Psoas muscle (tissue), 8 donors: ENCODE results near the gene TMEM52. TPM values are rescaled to one million over a fixed set of nuclear protein-coding genes. Genes with fewer than 3 reads are reported as not detected.
A peak's percentile ranks its signal among the peaks of the same experiment; 100 is the strongest.

Experiments
- ATAC-seq, 4 donors: fragments of 200-7000 bp; cut with Tn5 transposase; one replicate each; pipeline ENCODE4 v1.9.1; 2020; ENCODE audit warnings: moderate library complexity in 3 of 4, mild to moderate bottlenecking in 2 of 4
- DNase-seq, 2 donors: peaks; one replicate each; pipeline ENCODE4 v3.0.0-alpha.2; 2020
- H3K27ac ChIP-seq: fragments of 200-600 bp; one replicate; pipeline ENCODE4 v1.8.0; 2022
- H3K27me3 ChIP-seq, 3 donors: fragments of 200-600 bp in 1 of 3; one replicate each; pipeline versions ENCODE4 v1.6.1 to v1.8.0; 2013 to 2022; ENCODE audit warnings: low read length in 2 of 3, mild to moderate bottlenecking in 2 of 3, moderate library complexity in 1 of 3; ENCODE audit not compliant: insufficient read depth in 3 of 3
- H3K36me3 ChIP-seq, 2 donors: fragments of 200-600 bp in 1 of 2; one replicate each; pipeline versions ENCODE4 v1.6.1 to v1.8.0; 2013 to 2022; ENCODE audit warnings: low read depth in 1 of 2, mild to moderate bottlenecking in 1 of 2, moderate library complexity in 1 of 2; ENCODE audit not compliant: insufficient read depth in 1 of 2
- H3K4me1 ChIP-seq: fragments of 200-600 bp; one replicate; pipeline ENCODE4 v1.8.0; 2022
- H3K4me3 ChIP-seq: fragments of 200-600 bp; one replicate; pipeline ENCODE4 v1.8.0; 2022; ENCODE audit warnings: mild to moderate bottlenecking
- H3K9me3 ChIP-seq: fragments of 200-600 bp; one replicate; pipeline ENCODE4 v1.8.0; 2022
- WGBS, 3 donors: extraction: QIAGEN DNeasy Blood & Tissue Kit; methylation state at CpG; one replicate each; pipeline versions ENCODE4 v1.1.6 to v1.1.7; 2013; 5-methylcytosine and 5-hydroxymethylcytosine counted together
- intact Hi-C, 2 donors: fragments of 100-400 bp; cut with DNase I; formaldehyde crosslinking; loops; one replicate each; pipeline versions ENCODE4 v1.11.0 to v1.14.2; 2022
- polyA plus RNA-seq, 3 donors: library from polyadenylated mRNA; stranded (reverse); fragments of 200-250 nt; gene quantifications; one replicate each; pipeline ENCODE4 v1.2.3, GENCODE V29; 2013
- total RNA-seq, 4 donors: library from RNA; stranded (reverse); fragmentation: NEBNext Ultra II Directional in 2 of 4; extraction: Animal tissue kit (Norgen Biotek cat#: 25700) in 2 of 4; gene quantifications; one replicate each; pipeline versions ENCODE4 v1.2.1 to v1.2.4, GENCODE V29; 2021 to 2023
- TF ChIP-seq, protein P1 (sequence below): fragments of 200-600 bp; IDR thresholded peaks from one replicate; pipeline ENCODE4 v1.8.0; 2022; ENCODE audit warnings: antibody characterized with exemption
- donor health status: healthy with polysubstance abuse.
- donor health status: DM: no; HTN: no; CAD: no; lungs with moderate emphysema.
- donor health status: Bipolar disorder and iron deficiency.
- donor health status: healthy.
- donor health status: DM: yes; HTN: yes; CAD: no.
- donor health status: DM: no; HTN: no; CAD: no.
- donor health status: DM: no; HTN: no; CAD: no.
- donor health status: DM: yes; HTN: yes; CAD: no.

Gene TMEM52
- total and polyA plus RNA-seq, 7 donors: 37.2 to 137 (median 58.7) TPM

DNA sequence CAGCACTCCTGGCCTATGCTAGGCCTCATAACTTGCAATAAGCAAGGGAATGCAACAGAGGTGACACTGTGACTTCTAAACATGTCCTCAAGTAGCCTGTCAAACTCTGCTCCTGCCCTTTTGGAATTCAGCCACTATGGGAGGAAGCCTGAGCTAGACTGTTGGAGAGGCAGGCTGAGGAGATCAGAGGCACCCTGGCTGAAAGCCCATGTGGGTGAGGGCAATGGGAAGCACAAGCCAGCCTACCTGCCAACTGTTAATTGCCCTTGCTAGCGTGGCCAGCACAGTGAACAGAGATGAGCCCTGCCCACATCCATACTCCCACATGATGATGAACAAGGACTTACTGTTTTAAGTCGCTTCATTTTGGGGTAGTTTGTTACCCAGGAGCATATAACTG, 45.9 kb downstream of the TMEM52 start:
- DNase-seq (no peak), ATAC-seq (peak; percentile 26 to 69 (median 56))
- Histone ChIP-seq H3K4me1 (peaks cover 56% of the 10 kb centered on the region), H3K36me3 (peaks cover 2 to 9% of the 10 kb centered on the region in 2 donors), H3K27me3 (no peaks in the 10 kb centered on the region), H3K27ac (no peak overlapping the region), H3K4me3 (no peak overlapping the region), H3K9me3 (no peaks in the 10 kb centered on the region)
- WGBS, 3 donors: 48 to 71% (median 54%) methylated on average over 2 of the region's 2 CpGs
- intact Hi-C loops: no loop called here
- TF ChIP-seq, protein P1, sequence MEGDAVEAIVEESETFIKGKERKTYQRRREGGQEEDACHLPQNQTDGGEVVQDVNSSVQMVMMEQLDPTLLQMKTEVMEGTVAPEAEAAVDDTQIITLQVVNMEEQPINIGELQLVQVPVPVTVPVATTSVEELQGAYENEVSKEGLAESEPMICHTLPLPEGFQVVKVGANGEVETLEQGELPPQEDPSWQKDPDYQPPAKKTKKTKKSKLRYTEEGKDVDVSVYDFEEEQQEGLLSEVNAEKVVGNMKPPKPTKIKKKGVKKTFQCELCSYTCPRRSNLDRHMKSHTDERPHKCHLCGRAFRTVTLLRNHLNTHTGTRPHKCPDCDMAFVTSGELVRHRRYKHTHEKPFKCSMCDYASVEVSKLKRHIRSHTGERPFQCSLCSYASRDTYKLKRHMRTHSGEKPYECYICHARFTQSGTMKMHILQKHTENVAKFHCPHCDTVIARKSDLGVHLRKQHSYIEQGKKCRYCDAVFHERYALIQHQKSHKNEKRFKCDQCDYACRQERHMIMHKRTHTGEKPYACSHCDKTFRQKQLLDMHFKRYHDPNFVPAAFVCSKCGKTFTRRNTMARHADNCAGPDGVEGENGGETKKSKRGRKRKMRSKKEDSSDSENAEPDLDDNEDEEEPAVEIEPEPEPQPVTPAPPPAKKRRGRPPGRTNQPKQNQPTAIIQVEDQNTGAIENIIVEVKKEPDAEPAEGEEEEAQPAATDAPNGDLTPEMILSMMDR: no peak

DNA sequence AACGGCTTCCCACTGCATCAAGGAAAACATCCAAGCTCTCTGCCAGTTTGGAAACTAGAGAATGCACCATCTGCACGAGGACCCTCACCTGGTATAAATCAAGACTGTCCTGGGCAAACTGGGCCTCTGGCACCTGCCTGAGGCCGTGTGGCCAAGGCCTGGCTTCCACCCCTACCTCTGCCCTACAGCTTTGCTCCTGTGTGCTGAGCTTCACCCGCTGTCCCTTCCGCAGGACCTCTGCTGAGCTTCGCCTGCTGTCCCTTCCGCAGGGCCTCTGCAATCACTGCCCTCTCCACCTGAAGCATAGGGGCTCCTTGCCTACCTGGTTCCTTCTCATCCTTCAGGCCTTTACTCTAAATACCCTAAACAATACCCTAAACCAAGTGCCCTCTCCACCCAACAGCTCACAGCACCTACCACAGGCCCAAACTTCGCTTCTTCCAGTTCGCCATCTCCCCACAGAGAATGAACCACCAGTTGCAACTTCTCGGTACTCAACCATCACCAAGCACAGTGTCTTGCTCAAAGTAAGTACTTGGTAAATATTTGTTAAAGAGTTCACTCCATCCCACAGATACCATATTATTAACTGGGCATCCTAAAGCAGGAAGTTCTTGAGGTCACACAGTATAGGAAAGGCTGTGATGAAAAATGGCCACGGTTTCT, 46.6 kb downstream of the TMEM52 start:
- DNase-seq (no peak), ATAC-seq (no peak)
- no peaks in the 10 kb centered on the region for H3K27me3 ChIP-seq
- 71 to 75% (median 75%) methylated on average over 11 of the region's 11 CpGs for whole genome bisulfite sequencing, 3 donors
- no peak overlapping the region for H3K27ac ChIP-seq
- no peak overlapping the region for H3K4me3 ChIP-seq
- H3K9me3 ChIP-seq: no peaks in the 10 kb centered on the region
- peaks cover 52% of the 10 kb centered on the region for H3K4me1 ChIP-seq
- H3K36me3 ChIP-seq: peaks cover 2 to 9% of the 10 kb centered on the region in 2 donors
- intact Hi-C loops: no loop called here
- TF ChIP-seq, protein P1: no peak

DNA sequence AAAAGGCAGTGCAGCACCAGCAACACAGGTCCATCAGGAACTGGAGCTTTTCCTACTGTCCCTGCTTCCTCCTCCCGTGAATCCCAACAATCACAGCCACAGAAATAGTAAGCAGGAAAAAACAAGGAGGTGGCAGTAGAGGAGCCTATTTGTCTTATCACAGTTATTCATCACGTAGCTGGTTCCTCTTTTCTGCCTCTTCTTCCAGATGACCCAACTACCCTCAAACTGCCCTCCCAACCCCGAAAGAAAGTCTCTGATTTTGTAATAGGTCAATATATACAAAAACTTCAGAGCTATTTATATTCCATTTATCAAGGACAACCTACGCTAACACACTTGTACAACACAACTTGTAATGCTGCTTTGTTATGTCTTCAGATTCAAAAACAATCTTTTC, 49.6 kb downstream of the TMEM52 start:
- TF ChIP-seq, protein P1: no peak
- ATAC-seq (no peak), DNase-seq (no peak)
- H3K9me3 ChIP-seq: no peaks in the 10 kb centered on the region
- WGBS, 3 donors: 63 to 78% (median 76%) methylated on average over 4 of the region's 4 CpGs
- peaks cover 46% of the 10 kb centered on the region for H3K4me1 ChIP-seq
- no peak overlapping the region for H3K4me3 ChIP-seq
- H3K36me3 ChIP-seq: no peaks in the 10 kb centered on the region
- intact Hi-C loops: no loop called here
- H3K27ac ChIP-seq: no peak overlapping the region
- H3K27me3 ChIP-seq: no peaks in the 10 kb centered on the region

Other genes starting within 250 kb of the TMEM52 start
- 10 to 100 TPM; 12.6 to 23.9 (median 14.9) TPM for gene SLC35E2B, start 226.5 kb downstream of the TMEM52 start, total RNA-seq
- gene SLC35E2B, start 226.5 kb downstream of the TMEM52 start, polyA plus RNA-seq: 10 to 100 TPM in 2 of 3 donors, 1 to 10 TPM in 1; 9.2 to 16.4 (median 11.5) TPM
- 10 to 100 TPM; 15.9 to 36.6 (median 22.5) TPM for gene CDK11A, start 194.9 kb downstream of the TMEM52 start, total RNA-seq
- 10 to 100 TPM; 16.8 to 29.8 (median 17.4) TPM for gene CDK11A, start 194.9 kb downstream of the TMEM52 start, polyA plus RNA-seq
- gene NADK, start 140.8 kb downstream of the TMEM52 start, total RNA-seq: 10 to 100 TPM; 19.1 to 37.7 (median 28.7) TPM
- gene NADK, start 140.8 kb downstream of the TMEM52 start, polyA plus RNA-seq: 10 to 100 TPM; 14.5 to 25.1 (median 22.5) TPM
- 10 to 100 TPM; 68.0 to 90.3 (median 75.9) TPM for gene GNB1, start 28.2 kb downstream of the TMEM52 start, total RNA-seq
- 100 to 1,000 TPM in 1 of 3 donors, 10 to 100 TPM in 2; 32.3 to 100 (median 58.4) TPM for gene GNB1, start 28.2 kb downstream of the TMEM52 start, polyA plus RNA-seq
- 10 to 100 TPM in 2 of 4 donors, 1 to 10 TPM in 2; 4.2 to 54.5 (median 16.0) TPM for gene CALML6, start 4.0 kb downstream of the TMEM52 start, total RNA-seq
- gene CALML6, start 4.0 kb downstream of the TMEM52 start, polyA plus RNA-seq: 10 to 100 TPM in 2 of 3 donors, 1 to 10 TPM in 1; 9.7 to 75.4 (median 49.8) TPM
- gene CFAP74, start 84.5 kb upstream of the TMEM52 start, total RNA-seq: not detected
- under 1 TPM in 2 of 3 donors, not detected in 1; 0.01 to 0.05 TPM for gene CFAP74, start 84.5 kb upstream of the TMEM52 start, polyA plus RNA-seq
- gene GABRD, start 100.1 kb upstream of the TMEM52 start, total RNA-seq: under 1 TPM in 2 of 4 donors, not detected in 2; 0.24 to 0.47 TPM
- under 1 TPM in 2 of 3 donors, not detected in 1; 0.05 to 0.66 TPM for gene GABRD, start 100.1 kb upstream of the TMEM52 start, polyA plus RNA-seq
- gene PRKCZ, start 131.1 kb upstream of the TMEM52 start, total RNA-seq: 1 to 10 TPM in 1 of 4 donors, under 1 TPM in 2, not detected in 1; 0.44 to 2.3 (median 0.53) TPM
- under 1 TPM; 0.07 to 0.40 (median 0.17) TPM for gene PRKCZ, start 131.1 kb upstream of the TMEM52 start, polyA plus RNA-seq